Activated T-cell treated with anti-CD3 and anti-CD28 coated beads for 4 hours (primary cell): ENCODE data around the gene SUGCT.

ENCODE experiments used
- DNase-seq: peaks from one replicate; pipeline ENCODE4 v3.0.0-alpha.2; 2020

The SUGCT gene

DNA sequence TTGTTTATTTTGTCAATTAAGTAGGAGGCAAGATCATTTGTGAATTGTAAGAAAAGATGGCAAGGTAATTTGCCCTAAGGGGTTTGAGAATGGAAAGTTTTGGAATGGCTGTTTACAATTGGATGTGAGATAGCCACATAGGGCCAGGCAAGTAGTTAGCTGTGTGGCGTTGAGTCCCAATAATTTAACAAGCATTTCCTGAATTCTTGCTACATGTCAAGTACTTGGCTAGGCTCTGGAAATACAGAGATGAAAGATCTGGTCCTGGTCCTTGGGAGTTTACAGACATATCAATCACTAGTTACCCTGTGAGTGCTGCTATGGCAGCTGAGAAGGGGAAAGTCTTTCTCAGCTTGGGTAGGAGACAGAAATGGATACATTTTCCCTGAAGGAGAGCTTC is 401.6 kb downstream of the SUGCT start:
- no peak for DNase-seq

DNA sequence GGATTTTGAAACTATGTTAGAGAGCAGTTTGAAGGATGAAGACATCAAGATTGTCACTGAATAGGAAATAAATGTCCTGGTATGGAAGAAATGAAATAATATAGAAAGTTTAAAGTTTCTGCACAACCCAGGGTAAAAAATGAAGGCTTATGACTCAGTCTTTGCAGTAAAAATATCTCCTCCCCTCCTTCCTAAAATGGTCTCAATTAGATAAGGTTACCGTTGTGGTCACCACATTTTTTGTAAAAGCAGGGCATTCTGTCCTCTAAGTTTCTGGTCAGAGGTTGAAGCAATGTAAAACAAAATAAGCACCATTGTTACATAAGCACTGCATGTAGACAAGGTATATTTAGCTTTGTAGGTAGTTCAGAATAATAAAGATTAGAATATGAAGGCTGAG is 403.5 kb downstream of the SUGCT start:
- DNase-seq, result no peak

DNA sequence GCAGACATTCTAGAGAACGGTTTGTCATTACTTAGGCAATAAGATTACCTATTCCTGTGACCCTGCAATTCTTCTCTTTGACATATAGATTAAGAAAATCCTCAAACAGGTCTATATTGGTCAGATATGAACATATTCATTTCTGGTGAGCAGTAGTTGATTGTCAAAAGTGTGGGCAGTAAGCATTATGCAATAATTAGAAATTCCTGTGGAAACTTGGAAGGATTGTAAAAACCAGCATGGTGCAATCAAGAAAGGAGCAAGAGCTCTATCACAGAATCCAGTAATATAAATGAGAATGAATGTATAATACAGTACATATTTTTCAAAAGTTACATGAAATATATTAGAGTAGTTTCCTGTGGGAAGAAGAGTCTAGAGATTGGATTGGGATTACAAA is 406.5 kb downstream of the SUGCT start:
- no peak for DNase-seq

DNA sequence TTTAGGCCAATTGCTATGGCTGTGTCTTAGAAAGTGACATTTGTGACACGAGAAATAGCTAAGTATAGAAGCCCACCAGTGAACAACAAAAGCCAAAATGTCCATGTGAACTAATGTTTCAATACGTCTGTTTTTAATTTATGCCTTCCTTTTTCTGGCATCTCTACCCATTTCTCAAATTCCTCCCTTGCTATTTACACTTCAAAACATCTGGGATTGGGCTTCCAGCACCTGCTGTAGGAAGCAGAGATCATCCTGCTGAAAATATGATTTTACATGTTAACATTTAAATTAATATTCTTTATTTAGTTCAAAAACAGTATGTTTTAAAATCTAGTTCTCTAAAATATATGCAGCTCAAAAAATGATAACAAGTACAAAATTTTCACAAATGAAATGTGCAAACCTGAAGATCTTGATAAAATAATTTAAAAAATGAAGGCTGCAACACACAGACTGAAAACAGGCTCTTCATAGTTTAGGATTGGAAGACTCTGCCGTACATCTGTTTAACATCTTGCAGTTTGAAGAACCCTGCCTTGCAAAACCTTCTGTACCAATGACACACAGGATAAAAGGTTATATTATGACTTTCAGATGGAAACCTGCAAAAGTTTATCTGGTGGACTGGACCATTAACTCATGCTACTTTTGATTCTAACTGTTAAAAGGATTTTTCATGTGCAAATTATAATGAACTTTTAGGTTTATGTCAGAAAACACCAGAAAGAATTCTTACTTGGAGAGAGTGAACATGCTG is 408.4 kb downstream of the SUGCT start:
- DNase-seq, result no peak

DNA sequence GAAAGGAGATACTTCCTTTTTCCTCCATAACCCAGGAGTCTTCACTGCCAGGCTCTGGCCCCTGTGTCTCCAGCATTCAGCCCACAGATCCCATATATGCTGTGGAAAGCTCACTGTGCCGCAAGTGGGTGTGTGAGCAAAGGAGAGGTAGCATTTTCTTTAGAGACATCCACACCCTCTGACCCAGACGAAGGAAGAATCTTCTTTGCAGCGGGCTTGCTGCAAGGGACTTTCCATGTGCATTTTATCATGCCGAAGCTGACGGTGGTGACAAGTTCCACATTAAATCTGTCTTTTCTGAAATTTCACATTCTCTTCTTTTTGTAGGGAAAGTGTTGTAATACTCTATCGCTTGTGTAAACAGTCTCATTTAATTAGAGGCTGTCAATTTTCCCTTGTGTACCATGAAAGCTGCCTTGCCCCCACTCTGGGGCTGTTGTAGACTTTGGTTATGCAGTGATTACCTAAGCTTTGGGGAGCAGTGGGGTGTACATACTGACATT is 409.5 kb downstream of the SUGCT start:
- DNase-seq, result no peak

DNA sequence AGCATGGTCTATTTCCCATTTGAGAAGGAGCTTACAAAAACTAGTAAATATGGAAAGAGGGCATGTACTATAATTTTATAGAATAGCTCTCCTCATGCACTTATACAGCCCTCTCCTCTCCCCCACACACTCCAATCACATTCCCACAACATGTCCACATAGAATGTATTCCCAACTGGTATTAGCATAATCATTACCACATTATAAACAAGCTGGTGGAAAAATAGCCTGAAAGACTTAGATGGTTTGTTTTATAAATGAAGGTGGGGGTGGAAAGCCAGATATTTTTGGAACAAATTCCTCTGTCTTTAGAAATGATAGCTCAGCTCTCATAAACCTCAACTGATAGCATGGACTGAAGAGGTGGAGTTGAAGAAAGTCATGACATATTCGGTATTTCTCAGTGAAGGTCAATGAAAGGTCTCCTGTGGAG is 410.1 kb downstream of the SUGCT start:
- DNase-seq, result no peak

DNA sequence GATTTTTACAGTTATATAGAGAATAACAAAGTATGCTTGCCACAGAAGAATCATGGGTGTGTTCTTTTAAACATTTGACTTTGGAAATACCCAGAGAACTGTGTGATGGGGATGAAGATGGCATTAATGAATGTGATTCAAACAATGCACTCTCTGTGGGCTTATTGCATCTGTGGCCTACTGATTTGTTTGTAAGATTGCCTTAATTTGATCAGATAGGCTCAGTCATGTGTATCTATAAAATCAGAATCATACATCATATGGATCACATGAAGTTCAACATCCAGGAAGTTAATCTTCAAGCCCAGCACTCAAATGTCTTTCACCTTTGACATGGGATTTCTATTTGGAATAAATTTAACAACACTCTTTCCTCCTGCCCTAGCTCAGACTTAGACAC is 410.9 kb downstream of the SUGCT start:
- DNase-seq, result no peak

DNA sequence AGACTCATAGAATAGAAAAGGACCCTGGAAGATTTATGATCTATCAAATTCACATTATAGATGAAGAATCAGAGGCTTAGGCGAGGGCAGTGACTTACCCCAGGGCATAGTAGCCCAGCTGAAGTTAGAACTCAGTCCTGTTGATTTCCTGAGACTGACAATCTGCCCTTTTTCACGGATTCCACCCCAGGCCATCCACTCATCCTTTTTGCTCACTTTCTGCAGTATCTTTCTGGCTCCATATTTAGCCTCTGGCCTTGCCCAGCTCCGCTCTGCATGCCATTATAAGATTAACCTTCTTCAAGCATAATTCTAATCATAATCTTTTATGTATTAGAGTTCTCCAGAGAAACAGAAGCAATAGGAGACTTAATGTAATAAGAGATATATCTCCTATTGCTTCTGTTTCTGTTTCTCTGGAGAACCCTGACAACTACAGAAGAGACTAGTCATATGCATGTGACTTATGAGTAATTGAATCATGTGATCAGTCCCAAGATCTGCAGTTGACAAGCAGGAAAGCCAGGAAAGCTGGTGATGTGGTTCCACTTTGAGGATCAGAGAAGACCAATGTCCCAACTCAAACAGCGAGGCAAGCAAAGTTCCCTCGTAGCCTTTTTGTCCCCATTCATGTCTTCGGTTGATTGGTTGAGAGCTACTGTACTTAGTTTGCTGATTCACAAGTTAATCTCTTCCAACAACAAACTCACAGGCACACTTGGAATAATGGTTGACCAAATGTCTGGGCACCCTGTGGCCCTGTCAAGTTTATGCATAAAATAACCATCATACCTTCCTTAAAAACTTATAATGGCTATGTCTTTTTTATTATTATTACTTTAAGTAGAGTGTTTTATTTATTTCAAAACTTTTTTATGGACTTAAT is 412.1 kb downstream of the SUGCT start:
- DNase-seq, result no peak

DNA sequence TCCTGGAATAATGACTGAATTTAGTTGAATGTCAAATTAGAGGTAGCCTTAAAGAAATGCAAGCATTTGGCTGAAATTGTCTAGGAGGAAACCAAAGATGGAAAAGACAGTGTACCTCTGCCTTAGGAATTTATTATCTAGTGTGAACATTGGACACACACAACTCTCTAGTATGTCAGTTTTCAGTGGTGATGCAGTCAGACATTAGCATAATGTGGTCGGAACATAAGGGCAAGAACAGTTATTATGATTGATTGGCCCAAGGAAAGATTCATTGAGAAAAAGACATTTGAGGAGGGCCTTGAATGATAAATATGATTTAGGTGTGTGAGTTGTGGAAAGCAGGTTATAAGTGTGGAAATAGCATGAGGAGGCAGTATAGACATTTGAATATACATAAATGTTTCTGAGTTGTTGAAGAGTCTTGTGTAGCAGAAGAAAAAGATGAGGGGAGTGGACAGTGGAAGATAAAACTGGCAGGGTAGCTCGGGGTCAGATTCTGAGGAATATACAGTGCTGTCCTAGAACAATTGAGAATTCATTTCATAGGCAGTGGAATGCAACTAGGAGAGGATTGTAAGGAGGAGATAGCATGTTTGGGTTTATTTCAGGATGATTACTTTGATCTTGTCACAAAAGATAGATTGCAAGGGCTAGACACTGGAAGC is 414.7 kb downstream of the SUGCT start:
- DNase-seq, result no peak

DNA sequence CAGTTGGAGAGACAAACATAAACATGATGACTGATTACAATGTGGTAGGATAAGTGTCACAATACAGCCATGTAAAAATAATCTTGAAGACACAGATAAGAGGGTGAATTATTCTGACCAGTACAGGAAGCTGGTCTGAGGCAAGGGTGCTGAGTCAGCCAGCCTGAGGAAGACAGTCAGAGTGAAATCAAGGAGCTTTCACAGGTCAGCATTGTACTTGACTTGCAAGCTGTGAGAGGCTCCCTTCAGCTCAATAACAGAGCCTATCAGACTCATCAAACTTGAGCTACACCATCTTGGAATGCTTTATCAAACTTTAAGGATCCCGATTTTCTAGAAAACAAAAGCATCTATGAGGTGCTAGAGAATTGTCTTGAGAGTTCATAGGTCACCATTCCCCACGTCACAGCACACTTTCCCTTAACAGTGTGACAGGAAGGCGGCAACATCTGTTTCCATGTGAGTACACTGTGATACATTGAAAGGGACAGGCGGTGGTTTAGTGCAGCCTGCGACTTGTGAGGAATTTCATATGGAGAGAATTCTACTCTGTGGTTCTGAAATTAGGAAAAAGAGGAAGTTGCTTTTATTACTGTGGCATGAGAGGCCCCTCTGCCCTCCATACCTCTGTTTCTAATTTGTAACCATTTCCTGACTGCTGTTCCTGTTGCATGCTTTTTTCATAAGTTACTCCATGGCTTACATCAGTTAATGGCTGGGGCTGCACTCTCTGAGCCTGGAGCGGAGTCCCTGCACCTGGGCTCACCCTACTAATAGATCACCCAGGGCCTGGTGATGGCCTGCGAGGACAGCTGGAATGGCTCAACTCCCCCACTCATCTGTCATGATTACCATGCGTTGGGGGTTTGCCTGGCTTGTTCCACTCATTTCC is 417.1 kb downstream of the SUGCT start:
- no peak for DNase-seq

DNA sequence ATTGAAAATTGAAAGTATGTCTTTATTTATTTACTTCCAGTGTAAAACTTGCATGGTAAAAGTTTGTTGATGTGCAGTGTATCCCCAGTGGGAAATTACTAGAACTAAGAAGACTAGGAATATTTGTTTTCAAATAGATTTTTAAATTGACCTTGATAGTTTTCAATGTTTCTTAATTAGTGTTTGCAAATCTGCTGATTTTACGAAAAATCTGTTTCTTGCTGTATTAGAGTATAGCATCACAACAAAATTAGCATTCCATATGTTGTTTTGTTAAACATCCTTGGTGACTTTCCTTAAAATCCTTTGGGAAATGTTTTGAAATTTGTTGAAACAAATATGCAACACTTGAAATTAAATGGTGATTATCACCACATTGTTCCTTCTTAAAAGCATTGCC is 425.9 kb downstream of the SUGCT start:
- DNase-seq, result no peak

DNA sequence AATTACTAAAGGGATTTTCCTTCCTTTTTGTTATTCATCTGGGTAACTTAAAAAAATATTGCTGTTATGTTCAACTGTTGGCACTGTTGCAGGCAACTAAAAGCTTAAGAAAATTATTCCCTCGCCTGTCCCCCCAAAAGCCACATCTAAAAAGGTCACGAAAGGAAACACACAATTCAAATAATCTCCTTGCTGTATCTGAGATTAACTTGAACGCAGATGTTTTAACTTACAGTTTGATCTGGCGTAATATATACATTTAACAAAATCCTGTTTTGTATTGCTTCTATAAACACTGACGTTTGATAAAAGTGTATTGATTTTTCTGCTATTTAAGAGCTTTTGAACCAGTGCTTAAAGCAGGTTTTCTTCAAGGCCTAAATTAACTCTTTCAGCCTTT is 432.1 kb downstream of the SUGCT start:
- DNase-seq, result no peak

DNA sequence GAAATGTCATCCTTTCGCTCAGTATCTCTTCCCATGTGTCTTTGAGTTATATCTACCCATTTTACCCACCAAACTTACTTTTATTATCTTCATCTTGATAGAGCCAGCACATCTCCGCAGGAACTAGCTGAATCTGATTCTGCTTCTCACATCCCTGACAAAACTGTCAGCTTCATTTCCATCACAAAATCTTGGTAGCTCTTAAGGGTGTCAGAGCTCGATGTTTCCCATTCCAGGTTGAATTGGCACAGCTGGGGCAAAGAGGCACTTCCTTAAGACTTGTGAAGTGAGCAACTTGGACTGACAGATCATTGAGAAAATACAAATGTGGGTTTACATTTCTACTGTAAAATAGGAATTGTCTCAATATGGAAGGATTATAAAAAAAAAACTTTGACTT is 434.5 kb downstream of the SUGCT start:
- DNase-seq, result no peak

DNA sequence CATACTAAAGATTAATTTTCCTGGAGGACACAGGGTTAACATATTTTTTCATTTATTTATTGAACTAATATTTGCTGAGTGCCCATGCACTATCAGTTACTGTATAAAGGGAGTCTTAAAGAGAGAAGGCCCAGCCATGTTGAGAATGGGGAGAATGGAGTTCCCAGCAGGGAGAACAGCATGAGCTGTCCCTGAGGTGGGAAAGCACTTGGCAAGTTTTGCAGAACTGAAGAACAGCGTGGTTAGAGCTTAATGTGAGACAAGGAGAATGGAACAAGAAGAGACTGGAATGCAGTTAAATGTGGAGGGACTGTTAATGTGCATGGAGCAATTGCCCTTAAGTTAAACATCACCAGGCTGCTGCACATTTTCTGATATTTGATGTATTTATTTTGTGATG is 435.4 kb downstream of the SUGCT start:
- no peak for DNase-seq

DNA sequence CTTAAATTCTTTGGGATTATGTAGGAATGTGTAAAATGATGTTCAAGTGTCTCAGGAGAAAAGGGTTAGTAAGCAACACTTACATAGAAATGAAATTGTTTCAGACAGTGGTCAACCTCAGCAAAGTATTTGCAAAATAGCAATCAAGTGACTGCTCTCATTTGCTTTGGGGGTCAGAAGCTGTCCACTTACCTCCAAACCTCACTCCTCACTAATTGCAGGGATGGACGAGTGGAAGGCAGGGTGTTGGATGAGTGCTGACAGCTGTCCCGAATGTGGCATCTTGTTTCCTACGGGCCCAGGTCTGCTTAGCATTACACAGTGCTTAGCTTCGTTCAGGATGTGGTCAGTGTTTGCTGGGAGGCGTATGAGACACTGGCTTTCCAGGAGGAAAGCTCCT is 437.0 kb downstream of the SUGCT start:
- DNase-seq, result no peak

DNA sequence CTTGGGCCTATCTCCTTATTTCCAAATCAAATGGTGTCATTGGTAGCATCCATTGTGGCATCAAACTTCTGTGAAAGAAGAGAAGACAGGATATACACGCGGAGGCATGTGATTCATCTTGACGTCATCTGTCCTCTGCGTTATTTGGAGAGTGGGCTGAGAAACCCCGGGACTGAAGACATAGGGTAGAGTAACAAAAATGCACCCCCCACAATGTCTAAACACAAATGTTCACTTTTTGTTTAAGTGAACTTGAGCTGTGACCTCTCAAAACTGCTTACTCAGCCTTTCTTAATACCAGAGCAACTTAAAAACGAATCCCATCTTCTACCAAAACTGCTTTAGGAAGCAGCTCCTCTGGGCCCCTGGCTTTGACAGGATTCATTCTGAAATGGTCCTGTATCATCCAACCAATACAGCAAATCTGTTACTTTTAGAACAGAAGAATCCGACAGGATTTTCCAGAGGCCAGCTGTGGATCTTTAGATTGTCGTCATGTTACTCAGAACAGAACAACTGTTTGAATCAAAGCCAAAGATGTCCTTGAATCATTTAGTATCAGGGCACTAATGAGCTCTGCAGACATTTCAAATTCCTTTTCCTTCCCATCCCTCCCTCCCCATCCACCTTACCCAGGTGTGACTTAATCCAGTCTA is 438.1 kb downstream of the SUGCT start:
- DNase-seq, result no peak

DNA sequence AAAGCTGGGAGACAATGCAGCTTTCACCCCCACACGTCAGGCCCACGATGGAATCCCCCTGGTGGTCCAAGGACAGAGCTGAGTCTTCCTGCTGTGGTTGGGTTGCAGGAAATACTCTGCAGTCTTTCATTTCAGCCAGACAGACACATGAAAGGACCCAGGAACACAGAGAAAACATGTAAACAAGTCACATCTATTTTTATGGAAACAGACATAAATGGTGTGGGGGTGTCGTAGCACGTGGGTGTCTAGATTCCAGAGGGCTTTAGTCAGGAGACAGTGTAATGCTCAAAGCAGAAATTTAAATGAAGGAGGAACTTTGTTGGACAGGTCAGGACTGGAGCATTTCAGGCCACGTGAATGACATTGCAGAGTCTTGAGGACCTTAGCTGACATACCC is 444.6 kb downstream of the SUGCT start:
- DNase-seq, result no peak

DNA sequence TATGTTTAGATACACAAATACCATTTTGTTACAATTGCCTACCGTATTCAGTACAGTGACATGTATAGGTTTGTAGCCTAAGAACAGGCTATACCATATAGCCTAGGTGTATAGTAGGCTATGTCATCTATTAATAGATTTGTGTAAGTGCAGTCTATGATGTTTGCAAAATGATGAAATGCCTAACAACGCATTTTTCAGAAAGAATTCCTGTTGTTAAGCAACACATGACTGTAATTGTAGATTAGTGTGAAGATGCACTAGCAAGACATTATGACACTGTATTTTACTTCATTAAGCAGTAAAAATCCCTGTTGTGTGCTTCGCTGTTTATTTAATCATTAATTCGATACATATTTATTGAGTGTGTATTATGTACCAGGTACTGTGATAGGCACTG is 446.0 kb downstream of the SUGCT start:
- DNase-seq, result no peak

DNA sequence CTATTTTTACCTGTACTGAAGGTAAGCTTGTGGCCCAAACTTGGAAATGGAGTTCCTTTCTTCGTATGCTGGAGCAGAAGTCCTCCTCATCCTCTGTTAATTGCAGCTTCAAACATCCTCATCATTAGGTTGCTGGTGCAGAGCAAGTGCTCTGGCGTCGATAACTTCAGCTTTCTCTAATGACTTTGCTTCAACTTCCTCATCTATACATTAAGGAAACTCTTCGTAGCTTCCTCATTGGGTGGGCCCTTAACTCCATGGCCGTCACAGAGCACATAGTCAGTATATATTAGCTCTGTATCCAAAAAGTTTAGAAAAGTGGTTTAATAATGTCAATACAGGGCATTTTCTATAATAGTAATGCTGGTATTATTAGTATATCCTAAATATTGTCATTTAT is 447.7 kb downstream of the SUGCT start:
- DNase-seq, result no peak

DNA sequence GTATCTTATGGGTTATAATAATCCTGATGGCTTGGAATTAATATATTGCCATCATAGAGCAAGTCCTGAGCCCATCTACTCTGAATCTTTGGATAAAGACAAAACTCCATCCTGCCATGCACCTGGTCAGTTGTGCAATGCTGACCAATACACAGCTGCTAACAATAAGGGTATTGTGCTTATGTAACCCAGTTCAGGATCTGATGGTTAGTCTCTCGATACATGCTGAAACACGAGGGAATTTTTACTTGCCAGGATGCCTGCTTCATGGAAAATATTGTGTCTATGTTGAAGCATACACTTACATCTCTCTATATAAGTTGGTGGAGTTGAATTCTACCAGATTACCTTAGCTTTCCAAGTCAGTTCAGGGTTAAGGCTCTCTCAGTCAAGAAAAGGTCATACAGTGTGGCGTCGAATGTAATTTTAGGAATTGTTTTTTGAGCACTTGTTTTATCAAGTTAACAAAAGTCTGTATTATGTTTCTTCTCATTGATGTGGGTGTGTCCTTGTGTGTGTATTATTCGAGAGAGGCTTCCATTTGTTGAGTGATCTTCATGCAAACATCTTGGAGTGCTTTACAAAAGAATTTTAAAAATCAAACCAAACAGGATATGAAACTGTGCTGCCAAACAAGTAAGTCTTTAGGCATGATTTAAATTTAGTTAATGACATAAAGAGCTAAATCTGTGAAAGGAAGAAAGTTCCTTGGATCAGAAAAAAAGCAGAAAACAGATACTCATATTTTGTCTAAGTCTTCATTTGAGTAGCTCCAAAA is 449.1 kb downstream of the SUGCT start:
- DNase-seq, result no peak
